ENCODE results near the gene CNOT6L.
"Not testable (repeated sequence)": the region's sequence is repeated elsewhere in the genome, so short reads cannot be mapped to it uniquely, and the experiment has no call there.

The CNOT6L gene

GRCh38 chr4:77785669-77786068 is 33.5 kb downstream of the CNOT6L start:
- DNase-seq (ENCODE audit: low read depth) = no peak
- H3K4me3 ChIP-seq (ENCODE audit: control insufficient read depth, low read depth, low read length) = no peak overlapping the region
- TF ChIP-seq CTCF (conservative IDR thresholded peaks at IDR 0.05; ENCODE audit: control insufficient read depth, insufficient read depth, low read depth, low read length) = no peak

GRCh38 chr4:77783895-77784294 is 35.3 kb downstream of the CNOT6L start:
- TF ChIP-seq CTCF (conservative IDR thresholded peaks at IDR 0.05; ENCODE audit: control insufficient read depth, insufficient read depth, low read depth, low read length) = no peak
- no peak overlapping the region for H3K4me3 ChIP-seq (ENCODE audit: control insufficient read depth, low read depth, low read length)
- DNase-seq (ENCODE audit: low read depth) = no peak

GRCh38 chr4:77782102-77782835 is 36.9 kb downstream of the CNOT6L start:
- no peak for TF ChIP-seq CTCF (conservative IDR thresholded peaks at IDR 0.05; ENCODE audit: control insufficient read depth, insufficient read depth, low read depth, low read length)
- no peak overlapping the region for H3K4me3 ChIP-seq (ENCODE audit: control insufficient read depth, low read depth, low read length)
- DNase-seq (ENCODE audit: low read depth) = no peak

GRCh38 chr4:77780762-77781161 is 38.4 kb downstream of the CNOT6L start:
- not testable (repeated sequence) for DNase-seq (ENCODE audit: low read depth); H3K4me3 ChIP-seq (ENCODE audit: control insufficient read depth, low read depth, low read length)

GRCh38 chr4:77777135-77777807 is 41.9 kb downstream of the CNOT6L start:
- DNase-seq (ENCODE audit: low read depth) = peak; percentile 47
- no peak overlapping the region for H3K4me3 ChIP-seq (ENCODE audit: control insufficient read depth, low read depth, low read length)
- TF ChIP-seq CTCF (conservative IDR thresholded peaks at IDR 0.05; ENCODE audit: control insufficient read depth, insufficient read depth, low read depth, low read length) = no peak

GRCh38 chr4:77776182-77777134 is 42.7 kb downstream of the CNOT6L start:
- no peak overlapping the region for H3K4me3 ChIP-seq (ENCODE audit: control insufficient read depth, low read depth, low read length)
- DNase-seq (ENCODE audit: low read depth) = no peak
- no peak for TF ChIP-seq CTCF (conservative IDR thresholded peaks at IDR 0.05; ENCODE audit: control insufficient read depth, insufficient read depth, low read depth, low read length)

Data from fibroblast of mammary gland (primary cell).